Naive thymus-derived CD8-positive, alpha-beta T cell (primary cell): ENCODE measurements around the gene LRRC31. TPM values are rescaled to one million over a fixed set of nuclear protein-coding genes. Genes with fewer than 3 reads are reported as not detected.
A peak's percentile ranks its signal among the peaks of the same experiment; 100 is the strongest.

ENCODE experiments used
- ATAC-seq, 2 donors: fragments of 150-1000 bp; cut with Tn5 transposase in 1 of 2; sonication (Bioruptor Pico), chemical (Tn5 transposase) in 1 of 2; 1 replicate in 1 of 2; 2 replicates in 1 of 2; pipeline ENCODE4 v1.10.0; 2021; ENCODE audit warnings: mild to moderate bottlenecking in 2 of 2, moderate library complexity in 2 of 2
- POLR2A ChIA-PET: fragments of 350-600 bp; sonication (Branson Sonifier 250); formaldehyde crosslinking; loops from one replicate; lab custom pipeline; 2021; ENCODE audit warnings: antibody characterized with exemption; lab: Charles Lee
- DNase-seq, 10 donors: peaks; one replicate each; pipeline versions ENCODE4 v3.0.0 to v3.0.0-alpha.2; 2020 to 2022
- H3K27ac Mint-ChIP-seq, 10 donors: one replicate each; pipeline ENCODE4 v1.8.0; 2020 to 2022; ENCODE audit warnings: mild to moderate bottlenecking in 10 of 10, mixed read lengths in 10 of 10, moderate library complexity in 4 of 10, inconsistent platforms in 1 of 10
- H3K27me3 Mint-ChIP-seq, 5 donors: one replicate each; pipeline ENCODE4 v1.8.0; 2021 to 2022; ENCODE audit warnings: mixed read lengths in 5 of 5
- H3K36me3 Mint-ChIP-seq, 3 donors: one replicate each; pipeline ENCODE4 v1.8.0; 2020 to 2022; ENCODE audit warnings: mixed read lengths in 3 of 3, mild to moderate bottlenecking in 2 of 3, inconsistent platforms in 1 of 3
- H3K4me1 Mint-ChIP-seq, 4 donors: one replicate each; pipeline ENCODE4 v1.8.0; 2021 to 2022; ENCODE audit warnings: mixed read lengths in 4 of 4
- H3K4me3 Mint-ChIP-seq, 10 donors: one replicate each; pipeline ENCODE4 v1.8.0; 2020 to 2022; ENCODE audit warnings: mild to moderate bottlenecking in 10 of 10, mixed read lengths in 10 of 10, moderate library complexity in 6 of 10, inconsistent platforms in 1 of 10
- H3K9me3 Mint-ChIP-seq, 9 donors: one replicate each; pipeline ENCODE4 v1.8.0; 2020 to 2022; ENCODE audit warnings: mixed read lengths in 9 of 9, mild to moderate bottlenecking in 3 of 9, inconsistent platforms in 1 of 9, moderate library complexity in 1 of 9
- polyA plus RNA-seq, 3 donors: library from polyadenylated mRNA; unstranded; fragments of 300-500 nt; fragmentation: Illumina TruSeq; gene quantifications; one replicate each; pipeline ENCODE4 v1.2.3, GENCODE V29; 2021
- total RNA-seq, 8 experiments: library from RNA in 2 of 8; stranded (reverse) in 2 of 8; gene quantifications; one replicate each; pipeline ENCODE4 v1.2.3 and lab custom pipeline; 2021 to 2026

LRRC31 gene
- total and polyA plus RNA-seq, 5 experiments from 2014 or later: not detected

- Mint-ChIP-seq H3K27me3 (peaks cover 2 to 28% (median 8%) of the 10 kb centered on the region in 5 donors), H3K27ac (no peak overlapping the region), H3K4me1 (no peaks in the 10 kb centered on the region), H3K4me3 (no peak overlapping the region), H3K36me3 (no peaks in the 10 kb centered on the region), H3K9me3 (peaks cover 0 to 2% (median 0%) of the 10 kb centered on the region in 9 donors)
- POLR2A ChIA-PET: no interaction called here
- ATAC-seq: no peak
- no peak for DNase-seq
Measured at GRCh38 chr3:169855514-169855913, 14.2 kb downstream of the LRRC31 start.

- H3K36me3 Mint-ChIP-seq: no peaks in the 10 kb centered on the region
- POLR2A ChIA-PET: no interaction called here
- peaks cover 0 to 15% (median 0%) of the 10 kb centered on the region in 4 donors for H3K4me1 Mint-ChIP-seq
- H3K27ac Mint-ChIP-seq: no peak overlapping the region
- DNase-seq: no peak
- no peak for ATAC-seq
- peaks cover 0 to 28% (median 3%) of the 10 kb centered on the region in 5 donors for H3K27me3 Mint-ChIP-seq
- H3K4me3 Mint-ChIP-seq: no peak overlapping the region
- H3K9me3 Mint-ChIP-seq: no peaks in the 10 kb centered on the region
Measured at GRCh38 chr3:169850618-169851017, 19.1 kb downstream of the LRRC31 start.

GRCh38 chr3:169848741-169849140 is 21.0 kb downstream of the LRRC31 start:
- ATAC-seq (no peak), DNase-seq (no peak)
- H3K36me3 Mint-ChIP-seq: no peaks in the 10 kb centered on the region
- no peak overlapping the region for H3K27ac Mint-ChIP-seq
- H3K4me1 Mint-ChIP-seq: peaks cover 0 to 15% (median 0%) of the 10 kb centered on the region in 4 donors
- H3K27me3 Mint-ChIP-seq: peaks cover 0 to 13% (median 3%) of the 10 kb centered on the region in 5 donors
- POLR2A ChIA-PET: no interaction called here
- H3K9me3 Mint-ChIP-seq: no peaks in the 10 kb centered on the region
- H3K4me3 Mint-ChIP-seq: no peak overlapping the region

- no peak overlapping the region for H3K27ac Mint-ChIP-seq
- H3K27me3 Mint-ChIP-seq: peaks cover 0 to 9% (median 2%) of the 10 kb centered on the region in 5 donors
- H3K9me3 Mint-ChIP-seq: no peaks in the 10 kb centered on the region
- no peak for ATAC-seq
- DNase-seq: no peak
- POLR2A ChIA-PET: no interaction called here
- H3K4me1 Mint-ChIP-seq: peaks cover 0 to 19% (median 0%) of the 10 kb centered on the region in 4 donors
- H3K4me3 Mint-ChIP-seq: no peak overlapping the region
- H3K36me3 Mint-ChIP-seq: no peaks in the 10 kb centered on the region
Measured at GRCh38 chr3:169847896-169848295, 21.8 kb downstream of the LRRC31 start.

- no peaks in the 10 kb centered on the region for H3K9me3 Mint-ChIP-seq
Measured at GRCh38 chr3:169846458-169847193, 23.1 kb downstream of the LRRC31 start.

GRCh38 chr3:169842960-169843359 is 26.8 kb downstream of the LRRC31 start:
- POLR2A ChIA-PET: no interaction called here
- Mint-ChIP-seq H3K36me3 (no peaks in the 10 kb centered on the region), H3K27me3 (peaks cover 1 to 18% (median 5%) of the 10 kb centered on the region in 5 donors), H3K4me1 (peaks cover 0 to 23% (median 0%) of the 10 kb centered on the region in 4 donors), H3K9me3 (no peaks in the 10 kb centered on the region), H3K27ac (no peak overlapping the region), H3K4me3 (no peak overlapping the region)
- DNase-seq (no peak), ATAC-seq (no peak)

More at GRCh38 chr3:169846458-169847193, 23.1 kb downstream of the LRRC31 start:
- Mint-ChIP-seq H3K4me3 (peak overlapping the region in 1 of 10 donors; percentile 17), H3K36me3 (no peaks in the 10 kb centered on the region), H3K4me1 (peaks cover 0 to 22% (median 0%) of the 10 kb centered on the region in 4 donors), H3K27me3 (peaks cover 0 to 9% (median 2%) of the 10 kb centered on the region in 5 donors), H3K27ac (peak overlapping the region in 1 of 10 donors; percentile 68)
- peak in 1 of 2 donors; percentile 49 for ATAC-seq
- DNase-seq: no peak
- POLR2A ChIA-PET: no interaction called here

GRCh38 chr3:169841171-169841570 is 28.6 kb downstream of the LRRC31 start:
- H3K27ac Mint-ChIP-seq: peak overlapping the region in 1 of 10 donors; percentile 23
- H3K4me3 Mint-ChIP-seq: no peak overlapping the region
- H3K4me1 Mint-ChIP-seq: peaks cover 0 to 16% (median 0%) of the 10 kb centered on the region in 4 donors
- peaks cover 3 to 15% (median 4%) of the 10 kb centered on the region in 5 donors for H3K27me3 Mint-ChIP-seq
- H3K36me3 Mint-ChIP-seq: no peaks in the 10 kb centered on the region
- no peak for ATAC-seq
- no peaks in the 10 kb centered on the region for H3K9me3 Mint-ChIP-seq
- no peak for DNase-seq
- POLR2A ChIA-PET: no interaction called here

GRCh38 chr3:169838511-169839030 is 31.2 kb downstream of the LRRC31 start:
- no peak overlapping the region for H3K27ac Mint-ChIP-seq
- no peak for ATAC-seq

GRCh38 chr3:169836942-169837275 is 32.8 kb downstream of the LRRC31 start:
- Mint-ChIP-seq H3K4me1 (peaks cover 0 to 12% (median 0%) of the 10 kb centered on the region in 4 donors), H3K27me3 (peaks cover 3 to 15% (median 4%) of the 10 kb centered on the region in 5 donors), H3K36me3 (no peaks in the 10 kb centered on the region), H3K27ac (no peak overlapping the region), H3K9me3 (no peaks in the 10 kb centered on the region), H3K4me3 (no peak overlapping the region)
- POLR2A ChIA-PET: no interaction called here
- no peak for ATAC-seq
- no peak for DNase-seq

More at GRCh38 chr3:169838511-169839030, 31.2 kb downstream of the LRRC31 start:
- peaks cover 0 to 19% (median 0%) of the 10 kb centered on the region in 4 donors for H3K4me1 Mint-ChIP-seq
- H3K9me3 Mint-ChIP-seq: no peaks in the 10 kb centered on the region
- H3K4me3 Mint-ChIP-seq: no peak overlapping the region
- POLR2A ChIA-PET: no interaction called here
- peaks cover 3 to 15% (median 4%) of the 10 kb centered on the region in 5 donors for H3K27me3 Mint-ChIP-seq
- no peaks in the 10 kb centered on the region for H3K36me3 Mint-ChIP-seq
- DNase-seq: no peak

GRCh38 chr3:169836078-169836941 is 33.4 kb downstream of the LRRC31 start:
- ATAC-seq (no peak), DNase-seq (no peak)
- peaks cover 3 to 14% (median 4%) of the 10 kb centered on the region in 5 donors for H3K27me3 Mint-ChIP-seq
- H3K4me1 Mint-ChIP-seq: peaks cover 0 to 12% (median 0%) of the 10 kb centered on the region in 4 donors
- no peaks in the 10 kb centered on the region for H3K9me3 Mint-ChIP-seq
- H3K36me3 Mint-ChIP-seq: no peaks in the 10 kb centered on the region
- H3K27ac Mint-ChIP-seq: peak overlapping the region in 2 of 10 donors; percentile 4 to 30
- POLR2A ChIA-PET: no interaction called here
- H3K4me3 Mint-ChIP-seq: no peak overlapping the region

GRCh38 chr3:169835533-169835932 is 34.2 kb downstream of the LRRC31 start:
- no peak for DNase-seq
- peaks cover 3 to 6% (median 4%) of the 10 kb centered on the region in 5 donors for H3K27me3 Mint-ChIP-seq
- peak overlapping the region in 1 of 10 donors; percentile 4 for H3K27ac Mint-ChIP-seq
- no peak overlapping the region for H3K4me3 Mint-ChIP-seq
- ATAC-seq: no peak
- no peaks in the 10 kb centered on the region for H3K36me3 Mint-ChIP-seq
- no peaks in the 10 kb centered on the region for H3K9me3 Mint-ChIP-seq
- POLR2A ChIA-PET: no interaction called here
- peaks cover 0 to 8% (median 0%) of the 10 kb centered on the region in 4 donors for H3K4me1 Mint-ChIP-seq

- no peak for DNase-seq
- peaks cover 0 to 4% (median 1%) of the 10 kb centered on the region in 4 donors for H3K4me1 Mint-ChIP-seq
- no peak overlapping the region for H3K4me3 Mint-ChIP-seq
- no peaks in the 10 kb centered on the region for H3K9me3 Mint-ChIP-seq
- POLR2A ChIA-PET: interaction anchor here (0.7 kb wide), 1 partner anchor 38 kb away, joined by 4 read pairs; no protein-coding TSS in a partner anchor
- H3K27ac Mint-ChIP-seq: no peak overlapping the region
- no peak for ATAC-seq
- no peaks in the 10 kb centered on the region for H3K36me3 Mint-ChIP-seq
- H3K27me3 Mint-ChIP-seq: peaks cover 4 to 14% (median 5%) of the 10 kb centered on the region in 5 donors
Measured at GRCh38 chr3:169827712-169828111, 42.0 kb downstream of the LRRC31 start.
